Measurements from ENCODE around the gene APEX1. TPM values are rescaled to one million over a fixed set of nuclear protein-coding genes. Genes with fewer than 3 reads are reported as not detected.

The APEX1 gene
- polyA plus RNA-seq (2013, experiment 1 of 2): 537 TPM
- 535 TPM for polyA plus RNA-seq (2013, experiment 2 of 2)

- Histone ChIP-seq H4K5ac (ENCODE audit: low read length) (peak within 1 kb of the TSS; percentile 62), H3K9ac (ENCODE audit: low read length) (peak within 1 kb of the TSS; percentile 96), H3K4ac (ENCODE audit: low read depth, low read length) (peak within 1 kb of the TSS; percentile 92), H3K27ac (ENCODE audit: low read depth, low read length) (peak within 1 kb of the TSS; percentile 94), H4K8ac (ENCODE audit: low read depth, low read length) (no peak within 1 kb of the TSS), H3K36me3 (ENCODE audit: control insufficient read depth, insufficient read depth, low read length) (peaks cover 10% of the 10 kb centered on the region), H3K4me3 (ENCODE audit: low read length) (peak within 1 kb of the TSS; percentile 94), H3K23ac (ENCODE audit: low read length) (peak within 1 kb of the TSS; percentile 11), H3K56ac (ENCODE audit: low read length) (peak within 1 kb of the TSS; percentile 95), H3K18ac (ENCODE audit: low read length) (peak within 1 kb of the TSS; percentile 5), H3K79me2 (ENCODE audit: control insufficient read depth, insufficient read depth, low read length) (peaks cover 27% of the 10 kb centered on the region), H3K4me2 (ENCODE audit: low read length) (peak within 1 kb of the TSS; percentile 88), H2BK5ac (ENCODE audit: low read length) (peak within 1 kb of the TSS; percentile 38), H3K27me3 (ENCODE audit: insufficient read depth, low read length, poor library complexity) (no peaks in the 10 kb centered on the region), H3K4me1 (ENCODE audit: control insufficient read depth, low read depth, low read length) (no peaks in the 10 kb centered on the region), H3K79me1 (ENCODE audit: low read length) (peaks cover 10% of the 10 kb centered on the region), H2BK15ac (replicated peaks; ENCODE audit: low read depth) (no peak within 1 kb of the TSS), H2AK5ac (ENCODE audit: low read length) (peak within 1 kb of the TSS; percentile 10), H2BK120ac (ENCODE audit: low read depth, low read length) (no peak within 1 kb of the TSS)
- DNase-seq: peak; percentile 100
- no CpG with 5 or more reads among the region's 56 CpGs for WGBS (ENCODE audit: extremely low coverage, insufficient coverage, low lambda C conversion rate)
These were observed at the start of gene APEX1, which contains the start of gene OSGEP for GRCh38 chr14:20454516-20455354. Gene APEX1 (plus strand): TSS chr14:20455226. CDS start chr14:20455646, 420 bp downstream. Gene OSGEP (minus strand): TSS chr14:20454812. CDS start chr14:20454683, 129 bp downstream.

- Histone ChIP-seq H3K23ac (ENCODE audit: low read length) (no peak overlapping the region), H3K9ac (ENCODE audit: low read length) (no peak overlapping the region), H3K36me3 (ENCODE audit: control insufficient read depth, insufficient read depth, low read length) (peaks cover 4% of the 10 kb centered on the region), H3K27ac (ENCODE audit: low read depth, low read length) (no peak overlapping the region), H3K4me2 (ENCODE audit: low read length) (no peak overlapping the region), H2BK15ac (replicated peaks; ENCODE audit: low read depth) (no peak overlapping the region), H2BK5ac (ENCODE audit: low read length) (no peak overlapping the region), H3K4ac (ENCODE audit: low read depth, low read length) (no peak overlapping the region), H4K8ac (ENCODE audit: low read depth, low read length) (no peak overlapping the region), H2BK120ac (ENCODE audit: low read depth, low read length) (no peak overlapping the region), H4K5ac (ENCODE audit: low read length) (no peak overlapping the region), H3K79me2 (ENCODE audit: control insufficient read depth, insufficient read depth, low read length) (peaks cover 2% of the 10 kb centered on the region), H3K27me3 (ENCODE audit: insufficient read depth, low read length, poor library complexity) (no peaks in the 10 kb centered on the region), H3K4me1 (ENCODE audit: control insufficient read depth, low read depth, low read length) (no peaks in the 10 kb centered on the region), H3K18ac (ENCODE audit: low read length) (no peak overlapping the region), H3K79me1 (ENCODE audit: low read length) (peaks cover 3% of the 10 kb centered on the region), H2AK5ac (ENCODE audit: low read length) (no peak overlapping the region), H3K56ac (ENCODE audit: low read length) (no peak overlapping the region), H3K4me3 (ENCODE audit: low read length) (no peak overlapping the region)
- no CpG with 5 or more reads among the region's 2 CpGs for whole genome bisulfite sequencing (ENCODE audit: extremely low coverage, insufficient coverage, low lambda C conversion rate)
- DNase-seq: no peak
These were observed 45.8 kb upstream of the APEX1 start for GRCh38 chr14:20409226-20409625.

- no peak overlapping the region for H2BK120ac ChIP-seq (ENCODE audit: low read depth, low read length)
- no peak overlapping the region for H3K4ac ChIP-seq (ENCODE audit: low read depth, low read length)
- H3K36me3 ChIP-seq (ENCODE audit: control insufficient read depth, insufficient read depth, low read length): peaks cover 2% of the 10 kb centered on the region
- peaks cover 2% of the 10 kb centered on the region for H3K79me2 ChIP-seq (ENCODE audit: control insufficient read depth, insufficient read depth, low read length)
- H3K27me3 ChIP-seq (ENCODE audit: insufficient read depth, low read length, poor library complexity): no peaks in the 10 kb centered on the region
- peak overlapping the region; percentile 83 for H3K9ac ChIP-seq (ENCODE audit: low read length)
- no peak for DNase-seq
- WGBS (ENCODE audit: extremely low coverage, insufficient coverage, low lambda C conversion rate): no CpG with 5 or more reads among the region's 7 CpGs
- no peak overlapping the region for H2AK5ac ChIP-seq (ENCODE audit: low read length)
- H2BK15ac ChIP-seq (replicated peaks; ENCODE audit: low read depth): no peak overlapping the region
- no peak overlapping the region for H2BK5ac ChIP-seq (ENCODE audit: low read length)
- no peak overlapping the region for H3K23ac ChIP-seq (ENCODE audit: low read length)
- H3K4me2 ChIP-seq (ENCODE audit: low read length): peak overlapping the region; percentile 61
- H4K8ac ChIP-seq (ENCODE audit: low read depth, low read length): no peak overlapping the region
- peak overlapping the region; percentile 91 for H3K56ac ChIP-seq (ENCODE audit: low read length)
- peak overlapping the region; percentile 92 for H3K27ac ChIP-seq (ENCODE audit: low read depth, low read length)
- H3K18ac ChIP-seq (ENCODE audit: low read length): no peak overlapping the region
- H3K4me3 ChIP-seq (ENCODE audit: low read length): peak overlapping the region; percentile 65
- H4K5ac ChIP-seq (ENCODE audit: low read length): no peak overlapping the region
- H3K4me1 ChIP-seq (ENCODE audit: control insufficient read depth, low read depth, low read length): no peaks in the 10 kb centered on the region
- H3K79me1 ChIP-seq (ENCODE audit: low read length): peaks cover 3% of the 10 kb centered on the region
These were observed 42.6 kb upstream of the APEX1 start for GRCh38 chr14:20412411-20412810.

- no CpG with 5 or more reads among the region's 43 CpGs for WGBS (ENCODE audit: extremely low coverage, insufficient coverage, low lambda C conversion rate)
- Histone ChIP-seq H2BK15ac (replicated peaks; ENCODE audit: low read depth) (peak within 1 kb of the TSS; percentile 97), H4K5ac (ENCODE audit: low read length) (peak within 1 kb of the TSS; percentile 33), H3K79me2 (ENCODE audit: control insufficient read depth, insufficient read depth, low read length) (peaks cover 2% of the 10 kb centered on the region), H3K4me2 (ENCODE audit: low read length) (peak within 1 kb of the TSS; percentile 76), H2AK5ac (ENCODE audit: low read length) (no peak within 1 kb of the TSS), H3K4ac (ENCODE audit: low read depth, low read length) (peak within 1 kb of the TSS; percentile 18), H3K4me3 (ENCODE audit: low read length) (peak within 1 kb of the TSS; percentile 65), H4K8ac (ENCODE audit: low read depth, low read length) (peak within 1 kb of the TSS; percentile 76), H3K79me1 (ENCODE audit: low read length) (peaks cover 3% of the 10 kb centered on the region), H2BK120ac (ENCODE audit: low read depth, low read length) (no peak within 1 kb of the TSS), H2BK5ac (ENCODE audit: low read length) (peak within 1 kb of the TSS; percentile 44), H3K27ac (ENCODE audit: low read depth, low read length) (peak within 1 kb of the TSS; percentile 92), H3K36me3 (ENCODE audit: control insufficient read depth, insufficient read depth, low read length) (no peaks in the 10 kb centered on the region), H3K9ac (ENCODE audit: low read length) (peak within 1 kb of the TSS; percentile 83), H3K27me3 (ENCODE audit: insufficient read depth, low read length, poor library complexity) (no peaks in the 10 kb centered on the region), H3K18ac (ENCODE audit: low read length) (peak within 1 kb of the TSS; percentile 94), H3K23ac (ENCODE audit: low read length) (peak within 1 kb of the TSS; percentile 11), H3K4me1 (ENCODE audit: control insufficient read depth, low read depth, low read length) (no peaks in the 10 kb centered on the region), H3K56ac (ENCODE audit: low read length) (peak within 1 kb of the TSS; percentile 91)
- DNase-seq: peak; percentile 92
These were observed 41.9 kb upstream of the APEX1 start, which contains the start of gene TEP1 for GRCh38 chr14:20412876-20413743. Gene TEP1 (minus strand): TSS chr14:20413501. CDS start chr14:20408439, 5,062 bp downstream.

GRCh38 chr14:20413744-20414082, 41.3 kb upstream of the APEX1 start:
- Histone ChIP-seq H4K8ac (ENCODE audit: low read depth, low read length) (peak overlapping the region; percentile 76), H3K4me3 (ENCODE audit: low read length) (peak overlapping the region; percentile 65), H4K5ac (ENCODE audit: low read length) (peak overlapping the region; percentile 33), H3K4ac (ENCODE audit: low read depth, low read length) (no peak overlapping the region), H2BK15ac (replicated peaks; ENCODE audit: low read depth) (peak overlapping the region; percentile 97), H2BK5ac (ENCODE audit: low read length) (no peak overlapping the region), H3K27me3 (ENCODE audit: insufficient read depth, low read length, poor library complexity) (no peaks in the 10 kb centered on the region), H3K79me1 (ENCODE audit: low read length) (peaks cover 3% of the 10 kb centered on the region), H3K18ac (ENCODE audit: low read length) (peak overlapping the region; percentile 73), H3K4me1 (ENCODE audit: control insufficient read depth, low read depth, low read length) (no peaks in the 10 kb centered on the region), H3K79me2 (ENCODE audit: control insufficient read depth, insufficient read depth, low read length) (peaks cover 2% of the 10 kb centered on the region), H2BK120ac (ENCODE audit: low read depth, low read length) (no peak overlapping the region), H3K27ac (ENCODE audit: low read depth, low read length) (peak overlapping the region; percentile 92), H3K4me2 (ENCODE audit: low read length) (peak overlapping the region; percentile 76), H3K56ac (ENCODE audit: low read length) (peak overlapping the region; percentile 91), H3K23ac (ENCODE audit: low read length) (no peak overlapping the region), H3K9ac (ENCODE audit: low read length) (peak overlapping the region; percentile 83), H3K36me3 (ENCODE audit: control insufficient read depth, insufficient read depth, low read length) (no peaks in the 10 kb centered on the region), H2AK5ac (ENCODE audit: low read length) (no peak overlapping the region)
- DNase-seq: peak; percentile 29
- no CpG with 5 or more reads among the region's 9 CpGs for WGBS (ENCODE audit: extremely low coverage, insufficient coverage, low lambda C conversion rate)
